GM19193 (cell line): ENCODE results near the gene FTO.

Source experiments
- POLR2A ChIP-seq: IDR thresholded peaks from 4 replicates; pipeline ENCODE4 v1.6.1; 2011; ENCODE audit not compliant: insufficient read depth, insufficient read length; ENCODE audit errors: extremely low read depth

Gene FTO

DNA sequence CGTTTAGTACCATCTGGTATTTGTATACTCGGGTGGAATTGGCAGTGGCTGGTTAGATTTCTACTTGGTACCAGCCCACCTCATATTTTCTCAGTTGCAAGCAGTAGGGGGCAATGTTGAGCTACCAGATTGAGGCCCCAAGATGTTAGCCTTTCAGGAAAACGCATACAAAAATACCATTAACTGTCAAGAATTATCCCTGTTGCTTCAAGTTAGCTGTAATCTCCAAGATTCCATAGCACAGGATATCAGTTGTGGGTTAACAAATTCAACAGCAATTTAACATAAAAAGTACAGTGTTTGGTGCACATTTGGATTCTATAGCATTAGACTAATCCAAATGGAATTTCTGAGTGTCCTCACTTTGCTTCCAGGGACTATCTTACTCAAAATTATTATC, 188.2 kb downstream of the FTO start:
- TF ChIP-seq POLR2A = no peak

DNA sequence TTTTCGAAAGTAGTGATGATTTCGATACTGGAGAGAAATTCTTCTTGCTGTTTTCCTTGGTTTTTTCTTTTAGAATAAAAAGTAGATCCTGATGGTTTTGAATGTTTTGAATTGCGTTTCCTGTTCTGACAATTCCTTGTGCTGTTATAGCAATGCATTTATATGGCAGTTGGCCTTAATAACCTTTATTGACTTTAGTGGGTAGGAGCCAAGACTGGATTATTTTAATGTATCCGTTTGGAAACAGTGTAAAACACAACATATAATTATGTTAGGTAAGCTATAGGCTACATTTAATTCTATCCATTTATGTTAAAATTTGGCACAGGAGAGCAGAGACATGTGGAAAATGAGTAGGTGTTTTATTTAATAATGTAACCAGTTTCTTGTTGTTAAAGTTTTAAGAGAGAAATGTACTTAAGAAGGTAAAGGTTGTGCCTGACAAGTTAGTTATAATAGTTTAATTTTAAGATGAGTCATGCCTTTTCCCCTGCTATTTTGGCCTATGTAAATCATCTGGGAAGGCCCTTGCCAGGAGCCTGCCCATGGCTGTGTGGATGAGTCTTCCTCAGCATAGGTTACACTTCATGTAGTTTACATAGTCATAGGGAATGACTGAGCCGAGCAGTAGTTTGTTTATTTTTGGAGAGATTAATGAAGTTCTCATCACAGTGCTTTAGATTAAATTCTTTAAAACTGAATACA, 189.9 kb downstream of the FTO start:
- no peak for TF ChIP-seq POLR2A

DNA sequence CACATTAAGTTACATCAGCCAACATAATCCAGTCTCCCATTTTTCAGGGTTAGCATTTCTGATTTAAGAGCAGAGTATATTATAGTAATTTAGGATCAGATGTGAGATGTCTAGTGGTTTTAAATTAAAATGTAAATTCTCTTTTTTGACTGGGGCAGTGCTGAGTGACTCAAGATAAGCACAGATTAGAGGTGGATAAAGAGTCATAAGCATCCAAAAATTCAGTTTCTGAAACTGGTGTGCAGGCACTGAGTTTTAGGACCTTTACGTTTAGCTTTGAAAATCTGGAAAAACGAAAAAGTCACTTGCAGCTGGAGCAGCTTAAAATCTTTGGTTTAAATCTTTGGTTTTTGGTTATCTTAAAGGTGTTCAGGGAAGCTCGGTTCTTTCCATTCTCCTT, 190.7 kb downstream of the FTO start:
- TF ChIP-seq POLR2A = no peak

DNA sequence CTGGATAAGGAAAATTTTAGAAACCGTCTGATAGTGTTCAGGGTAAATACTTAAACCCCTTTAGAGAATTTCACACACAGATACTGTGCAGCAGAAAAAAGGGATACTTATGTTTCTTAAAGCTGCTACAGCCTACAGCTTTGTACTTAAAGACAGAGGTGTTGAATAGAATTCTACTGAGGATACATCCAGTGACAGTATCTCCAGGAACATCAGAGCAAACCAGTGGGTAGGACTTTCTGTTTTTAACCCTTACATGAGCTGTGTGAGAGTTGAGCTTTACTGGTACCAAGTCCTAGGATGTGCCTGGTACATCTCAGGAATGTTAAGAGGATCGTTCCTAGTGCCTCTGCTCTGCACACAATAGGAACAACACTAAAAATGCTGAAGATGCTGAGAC, 191.5 kb downstream of the FTO start:
- no peak for TF ChIP-seq POLR2A

DNA sequence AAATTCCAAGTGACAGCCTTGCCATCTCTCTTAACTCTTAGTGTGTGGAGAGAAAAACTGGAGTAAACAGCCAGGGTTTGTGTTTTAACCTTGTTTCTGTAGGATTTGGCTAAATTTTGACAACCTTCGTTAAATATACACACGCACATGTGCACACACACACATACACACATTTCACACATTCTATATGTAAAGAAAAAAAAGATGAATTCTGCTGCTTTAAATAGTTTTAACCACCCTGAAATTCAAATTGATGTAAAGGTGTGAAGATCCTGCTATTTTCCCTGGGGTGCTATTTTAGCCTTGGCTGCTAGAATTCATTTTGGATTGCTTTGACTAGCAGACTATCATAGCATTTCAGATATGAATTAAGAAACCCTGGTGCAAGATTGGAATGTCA, 191.9 kb downstream of the FTO start:
- TF ChIP-seq POLR2A = no peak

DNA sequence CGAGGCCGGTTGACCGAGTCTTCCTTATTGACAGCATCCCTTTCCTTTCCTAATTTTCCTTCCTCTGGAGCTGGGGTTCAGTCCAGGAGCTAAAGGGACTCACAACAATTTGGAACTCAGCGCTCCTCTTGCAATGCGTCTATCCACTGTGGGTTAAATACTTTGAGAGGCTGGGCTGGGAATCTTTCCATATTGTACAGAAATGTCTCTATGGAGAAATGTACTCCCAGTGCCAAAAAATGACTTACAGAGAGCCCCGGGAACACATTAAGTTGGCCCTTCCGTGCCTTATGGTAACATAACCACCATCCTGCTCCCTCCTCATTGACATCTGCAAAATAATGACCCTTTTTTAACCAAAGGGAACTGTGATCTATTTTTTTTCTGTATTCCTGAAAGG, 192.8 kb downstream of the FTO start:
- TF ChIP-seq POLR2A = no peak

DNA sequence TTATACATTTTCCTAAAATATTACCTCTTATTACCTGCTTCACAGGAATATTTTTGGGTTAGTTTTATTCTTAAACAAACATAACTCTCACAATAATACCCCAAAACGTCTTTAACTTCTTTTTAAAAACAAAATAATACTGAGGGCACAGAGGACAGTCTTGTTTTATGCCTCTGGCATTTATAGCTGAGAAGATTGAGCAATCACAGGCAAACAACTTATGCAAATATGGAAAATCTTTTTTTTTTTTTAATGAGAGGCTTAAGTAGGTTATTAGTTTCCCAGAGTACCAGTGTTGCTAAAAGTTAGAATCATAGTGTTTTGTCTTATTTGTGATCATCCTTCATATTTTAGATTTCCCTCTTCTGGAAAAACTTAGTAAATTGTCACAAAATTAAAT, 195.0 kb downstream of the FTO start:
- TF ChIP-seq POLR2A = no peak

DNA sequence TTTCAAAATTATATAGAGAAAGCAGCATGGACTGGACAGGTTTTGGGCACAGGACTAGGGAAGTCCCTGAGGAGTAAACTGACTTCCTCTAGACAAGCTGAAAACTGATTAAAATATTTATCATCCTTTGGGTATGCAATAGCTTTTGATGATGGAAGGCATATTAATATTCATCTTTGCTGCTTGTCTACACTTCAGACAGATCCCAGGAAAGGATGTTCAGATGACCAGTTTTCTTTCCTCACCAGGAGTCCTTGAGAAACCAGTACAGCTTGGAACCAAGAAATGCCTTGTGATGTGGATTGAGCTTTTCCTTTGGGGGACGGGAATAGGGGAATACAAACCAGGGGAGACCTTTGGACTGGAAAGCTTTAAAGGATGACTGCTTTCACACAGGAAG, 195.5 kb downstream of the FTO start:
- TF ChIP-seq POLR2A = no peak

DNA sequence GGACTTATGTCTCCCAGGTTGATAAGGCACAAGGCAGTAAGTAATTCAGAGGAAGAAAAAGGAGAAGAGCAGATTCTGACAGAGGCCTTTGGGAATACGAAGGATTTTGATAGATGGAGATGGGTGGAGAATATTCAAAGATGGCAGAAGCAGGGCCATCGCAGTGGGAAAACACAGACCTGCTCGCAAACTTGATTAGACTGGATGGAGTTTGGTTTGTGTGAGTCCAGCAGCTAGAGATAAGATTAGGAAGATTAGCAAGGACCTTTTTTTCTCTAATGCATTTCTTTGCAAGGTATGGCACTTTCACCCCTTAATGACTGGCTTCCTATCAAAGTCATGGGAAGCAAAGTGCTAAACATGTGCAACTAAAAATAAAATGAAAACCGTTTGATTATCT, 196.7 kb downstream of the FTO start:
- TF ChIP-seq POLR2A = no peak

DNA sequence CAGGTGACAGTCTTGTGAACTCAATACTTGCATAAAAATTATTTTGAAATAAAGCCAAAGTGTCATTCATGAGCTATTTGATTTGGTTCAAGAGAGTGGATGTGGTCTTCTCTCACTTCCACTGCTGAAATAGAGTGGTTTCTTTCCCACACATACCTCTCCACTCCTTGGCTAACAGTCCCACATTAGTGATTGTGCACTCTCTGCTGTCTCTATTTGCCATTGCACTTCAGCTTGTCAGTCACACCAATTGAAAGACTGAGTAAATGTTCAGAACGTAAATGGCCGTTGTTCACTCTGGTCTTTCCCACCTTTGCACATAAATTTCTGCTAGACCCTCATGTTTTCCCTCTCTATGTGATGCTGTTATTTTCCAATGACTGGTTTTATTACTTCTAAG, 197.5 kb downstream of the FTO start:
- no peak for TF ChIP-seq POLR2A

DNA sequence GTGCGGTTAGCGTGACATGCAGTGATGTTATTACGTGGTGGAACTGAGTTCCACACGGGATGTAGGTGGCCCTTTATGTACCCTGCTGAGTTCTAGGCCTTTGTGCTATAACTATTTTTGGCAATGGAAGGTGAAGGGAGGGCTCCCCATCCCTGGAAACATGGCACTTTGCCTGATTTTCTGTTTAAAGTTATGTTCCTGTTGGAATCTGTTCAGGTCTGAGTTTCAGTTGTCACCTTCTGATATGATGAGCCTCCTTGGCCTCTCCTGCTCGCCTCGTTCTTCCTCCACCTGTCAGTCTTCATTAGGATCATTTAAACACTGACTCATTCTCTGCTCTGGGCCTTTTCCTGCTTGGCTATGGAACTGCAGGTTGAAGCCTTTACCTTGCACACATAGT, 200.6 kb downstream of the FTO start:
- TF ChIP-seq POLR2A = no peak

DNA sequence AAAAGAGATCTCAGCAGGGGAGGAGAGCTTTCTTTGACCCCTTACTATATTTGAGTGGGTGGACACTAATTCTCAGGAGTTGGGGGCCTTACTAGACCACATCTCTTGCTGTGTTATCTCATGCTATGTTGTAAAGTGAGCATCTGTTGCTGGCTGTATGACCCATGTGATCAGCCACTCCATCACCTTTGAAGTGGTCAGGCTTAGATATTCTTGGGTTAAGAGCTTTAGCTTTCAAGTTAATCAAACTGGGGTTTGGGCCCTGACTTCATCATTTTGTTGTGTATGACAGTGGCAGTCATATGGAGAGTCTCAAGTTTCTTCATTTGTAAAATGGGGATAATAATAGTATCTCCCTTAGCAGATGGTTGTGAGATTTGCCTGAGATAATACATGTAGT, 201.1 kb downstream of the FTO start:
- TF ChIP-seq POLR2A = no peak

DNA sequence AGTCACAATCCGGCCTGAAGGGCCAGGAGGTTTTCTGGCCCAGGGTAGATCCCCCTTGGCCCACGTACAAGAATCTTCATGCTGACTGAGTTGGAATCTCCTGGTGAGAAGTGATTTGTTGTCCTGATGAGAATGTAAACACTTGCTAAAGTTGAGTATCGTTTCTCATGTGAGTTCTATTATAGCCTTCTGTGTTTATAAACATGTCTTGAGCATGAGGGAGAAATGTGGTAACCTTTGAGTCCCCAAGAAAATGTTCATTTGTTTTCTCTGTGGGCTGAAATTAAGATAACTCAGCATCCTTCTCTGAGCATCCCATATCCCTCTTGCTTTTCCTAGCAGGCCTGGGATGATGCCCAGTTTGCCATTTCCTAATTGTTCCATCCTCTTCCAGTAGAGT, 204.8 kb downstream of the FTO start:
- TF ChIP-seq POLR2A = no peak

DNA sequence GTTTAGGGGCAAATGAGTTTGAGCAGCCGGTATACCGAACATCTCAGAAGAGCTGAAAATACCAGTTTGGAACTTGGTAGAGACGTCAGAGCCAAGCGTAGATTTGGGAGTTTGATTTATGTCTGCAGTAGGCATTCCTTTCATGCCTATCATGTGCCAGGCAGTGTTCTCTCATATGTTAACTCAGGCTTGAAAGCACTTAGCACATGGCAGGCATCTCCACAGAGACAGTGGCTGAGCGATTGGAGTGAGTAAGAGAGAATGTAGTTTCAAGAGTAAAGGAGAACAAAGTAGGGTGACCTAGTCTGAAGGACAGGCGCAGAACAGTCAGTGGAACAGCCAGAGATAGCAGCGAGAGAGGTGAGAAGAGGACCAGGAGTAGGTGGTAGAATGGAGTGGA, 207.0 kb downstream of the FTO start:
- no peak for TF ChIP-seq POLR2A

DNA sequence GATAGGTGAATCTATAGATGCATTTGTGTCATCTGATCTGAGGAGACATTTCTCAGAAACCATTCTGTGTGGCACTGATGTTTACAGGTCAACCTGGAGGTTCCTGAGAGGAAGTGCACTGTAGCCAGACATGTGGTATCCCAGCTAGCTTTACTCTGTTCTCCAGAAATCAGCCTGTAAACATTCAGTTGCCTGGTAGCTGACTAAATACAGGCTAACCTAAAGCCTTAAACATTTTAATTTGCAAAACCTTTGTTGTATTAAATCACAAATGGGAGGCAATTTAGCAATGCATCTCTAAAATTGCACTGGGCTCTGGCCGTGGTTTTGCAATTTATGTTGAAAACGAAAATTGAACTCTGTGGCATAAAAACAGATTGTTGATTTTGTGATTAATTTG, 207.6 kb downstream of the FTO start:
- TF ChIP-seq POLR2A = no peak

DNA sequence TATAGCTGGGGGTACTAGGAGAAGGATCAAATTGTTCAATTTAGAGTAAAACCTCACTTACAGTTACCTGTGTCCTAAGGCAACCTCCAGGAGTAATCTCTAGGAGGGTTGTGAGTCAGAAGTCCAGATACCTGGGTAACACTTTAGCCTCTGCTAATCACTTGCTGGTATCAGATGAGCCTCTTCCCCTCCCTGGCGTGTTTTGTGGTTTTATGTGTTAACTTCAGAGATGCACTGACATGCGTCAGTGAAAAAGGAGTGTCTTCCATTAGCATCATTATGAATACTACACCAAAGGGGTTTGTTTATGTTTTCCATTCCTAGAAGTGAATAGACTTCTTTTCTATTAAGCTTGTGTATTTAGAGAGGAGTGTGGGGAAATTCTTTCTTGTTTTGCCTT, 208.2 kb downstream of the FTO start:
- no peak for TF ChIP-seq POLR2A
